IMR-90 (cell line): ENCODE measurements around the gene FAM217B. TPM values are rescaled to one million over a fixed set of nuclear protein-coding genes. Genes with fewer than 3 reads are reported as not detected.

Experiments
- ATAC-seq: fragments of 200-7000 bp; cut with Tn5 transposase; 2 replicates; pipeline ENCODE4 v1.9.1; 2020; ENCODE audit warnings: low read depth, mild to moderate bottlenecking, moderate library complexity
- BruUV-seq: library from RNA; stranded (reverse); fragments of 400-500 nt; replicated peaks from 2 replicates; lab custom pipeline; 2021; lab: Mats Ljungman, UMichigan
- CTCF ChIA-PET: fragments of 300-600 bp; formaldehyde crosslinking; extraction: SDS; loops from one replicate; lab custom pipeline; 2021; ENCODE audit warnings: antibody characterized with exemption; lab: Yijun Ruan, JAX
- POLR2A ChIA-PET: fragments of 300-600 bp; sonication (Branson Sonifier 250); formaldehyde crosslinking; loops from one replicate; lab custom pipeline; 2022; ENCODE audit warnings: antibody characterized with exemption; ENCODE audit not compliant: unreplicated experiment; lab: Charles Lee
- DNase-seq: peaks from one replicate; pipeline ENCODE4 v3.0.0; 2013
- H2AFZ ChIP-seq: replicated peaks from 2 replicates; pipeline ENCODE3; 2013; ENCODE audit warnings: low read length, mild to moderate bottlenecking; ENCODE audit not compliant: poor library complexity
- H2AK5ac ChIP-seq: 2 replicates; pipeline ENCODE4 v1.6.1; 2013; ENCODE audit warnings: low read depth, low read length, inconsistent platforms
- H2AK9ac ChIP-seq: replicated peaks from 2 replicates; pipeline ENCODE3; 2013; ENCODE audit warnings: mild to moderate bottlenecking, low read depth, low read length, moderate library complexity; ENCODE audit not compliant: poor library complexity
- H2BK120ac ChIP-seq: 2 replicates; pipeline ENCODE4 v1.6.1; 2013; ENCODE audit warnings: low read depth, low read length, inconsistent platforms
- H2BK15ac ChIP-seq: 3 replicates; pipeline ENCODE4 v1.6.1; 2013; ENCODE audit warnings: low read depth, low read length, inconsistent platforms
- H2BK20ac ChIP-seq: 2 replicates; pipeline ENCODE4 v1.6.1; 2013; ENCODE audit warnings: low read depth, mild to moderate bottlenecking, inconsistent platforms, low read length, moderate library complexity
- H2BK5ac ChIP-seq: 2 replicates; pipeline ENCODE4 v1.6.1; 2013; ENCODE audit warnings: mild to moderate bottlenecking, low read depth, low read length, inconsistent platforms; ENCODE audit not compliant: poor library complexity, severe bottlenecking
- H3K14ac ChIP-seq: replicated peaks from 2 replicates; pipeline ENCODE4 v1.6.1; 2013; ENCODE audit warnings: low read depth, low read length, inconsistent platforms
- H3K18ac ChIP-seq: 2 replicates; pipeline ENCODE4 v1.6.1; 2013; ENCODE audit warnings: low read depth, low read length, control low read depth
- H3K23ac ChIP-seq: 2 replicates; pipeline ENCODE4 v1.6.1; 2013; ENCODE audit warnings: low read depth, low read length, inconsistent platforms
- H3K27ac ChIP-seq: 2 replicates; pipeline ENCODE4 v1.5.1; 2013; ENCODE audit warnings: mild to moderate bottlenecking, control low read depth, low read length; ENCODE audit not compliant: insufficient read depth
- H3K27me3 ChIP-seq: 2 replicates; pipeline ENCODE4 v1.6.1; 2013; ENCODE audit warnings: low read length; ENCODE audit not compliant: control insufficient read depth, insufficient read depth
- H3K36me3 ChIP-seq: 2 replicates; pipeline ENCODE4 v1.6.1; 2013; ENCODE audit warnings: low read length, mixed read lengths; ENCODE audit not compliant: control insufficient read depth, insufficient read depth
- H3K4ac ChIP-seq: 2 replicates; pipeline ENCODE4 v1.6.1; 2013; ENCODE audit warnings: low read depth, low read length, inconsistent platforms
- H3K4me1 ChIP-seq: 2 replicates; pipeline ENCODE4 v1.6.1; 2013; ENCODE audit warnings: low read length, mixed read lengths; ENCODE audit not compliant: control insufficient read depth, insufficient read depth
- H3K4me2 ChIP-seq: 2 replicates; pipeline ENCODE4 v1.6.1; 2013; ENCODE audit warnings: low read depth, mild to moderate bottlenecking, control low read depth, low read length, moderate library complexity
- H3K4me3 ChIP-seq: 2 replicates; pipeline ENCODE4 v1.5.1; 2013; ENCODE audit warnings: low read depth, mild to moderate bottlenecking, control low read depth, low read length, moderate library complexity; ENCODE audit not compliant: insufficient read depth
- H3K56ac ChIP-seq: 2 replicates; pipeline ENCODE4 v1.6.1; 2013; ENCODE audit warnings: low read length, inconsistent platforms; ENCODE audit not compliant: insufficient read depth; ENCODE audit errors: extremely low read depth
- H3K79me1 ChIP-seq, 2 experiments: 2 replicates each; pipeline ENCODE4 v1.6.1; 2013; ENCODE audit warnings: low read length in 2 of 2, inconsistent platforms in 1 of 2, low read depth in 1 of 2
- H3K9ac ChIP-seq: 2 replicates; pipeline ENCODE4 v1.6.1; 2013; ENCODE audit warnings: low read depth, low read length, control low read depth
- H3K9me1 ChIP-seq: 2 replicates; pipeline ENCODE4 v1.6.1; 2013; ENCODE audit warnings: low read length, inconsistent platforms; ENCODE audit not compliant: insufficient read depth
- H3K9me3 ChIP-seq: 2 replicates; pipeline ENCODE4 v1.6.1; 2013; ENCODE audit warnings: low read length; ENCODE audit not compliant: control insufficient read depth, insufficient read depth
- H4K20me1 ChIP-seq: 2 replicates; pipeline ENCODE4 v1.6.1; 2013; ENCODE audit warnings: low read length, inconsistent platforms; ENCODE audit not compliant: insufficient read depth
- H4K5ac ChIP-seq: 2 replicates; pipeline ENCODE4 v1.6.1; 2013; ENCODE audit warnings: mild to moderate bottlenecking, low read depth, low read length, control low read depth
- H4K8ac ChIP-seq, 2 experiments: 2 replicates each; pipeline ENCODE4 v1.6.1; 2013; ENCODE audit warnings: low read depth in 2 of 2, low read length in 2 of 2, control low read depth in 1 of 2, inconsistent platforms in 1 of 2
- H4K91ac ChIP-seq: 2 replicates; pipeline ENCODE4 v1.6.1; 2013; ENCODE audit warnings: low read depth, low read length, inconsistent platforms; ENCODE audit not compliant: insufficient read depth
- BHLHE40 ChIP-seq: fragments of 150-350 bp; IDR thresholded peaks from 2 replicates; pipeline ENCODE4 v1.6.1; 2016; ENCODE audit warnings: mild to moderate bottlenecking, low read depth, low read length
- CEBPB ChIP-seq: IDR thresholded peaks from 2 replicates; pipeline ENCODE4 v1.6.1; 2012; ENCODE audit warnings: low read depth, low read length, improper control_type of control experiment
- CHD1 ChIP-seq: IDR thresholded peaks from 2 replicates; pipeline ENCODE4 v1.6.1; 2012; ENCODE audit warnings: low read depth, low read length, improper control_type of control experiment
- CTCF ChIP-seq: conservative IDR thresholded peaks from 2 replicates; pipeline ENCODE4 v1.5.1; 2012; ENCODE audit warnings: mild to moderate bottlenecking, low read depth, low read length, improper control_type of control experiment
- ELK1 ChIP-seq: fragments of 150-350 bp; IDR thresholded peaks from 2 replicates; pipeline ENCODE4 v1.6.1; 2016; ENCODE audit warnings: low read depth, mild to moderate bottlenecking, low read length, moderate library complexity, borderline replicate concordance
- FOS ChIP-seq: fragments of 150-350 bp; IDR thresholded peaks from 2 replicates; pipeline ENCODE4 v1.6.1; 2016; ENCODE audit warnings: low read depth, low read length
- MAFK ChIP-seq: IDR thresholded peaks from 2 replicates; pipeline ENCODE4 v1.6.1; 2012; ENCODE audit warnings: low read depth, low read length, improper control_type of control experiment
- MAZ ChIP-seq: IDR thresholded peaks from 2 replicates; pipeline ENCODE4 v1.6.1; 2012; ENCODE audit warnings: low read depth, mild to moderate bottlenecking, low read length, improper control_type of control experiment, moderate library complexity, borderline replicate concordance
- MXI1 ChIP-seq: IDR thresholded peaks from 2 replicates; pipeline ENCODE4 v1.6.1; 2012; ENCODE audit warnings: low read depth, mild to moderate bottlenecking, low read length, moderate library complexity, borderline replicate concordance
- NFE2L2 ChIP-seq: fragments of 150-350 bp; IDR thresholded peaks from 2 replicates; pipeline ENCODE4 v1.6.1; 2016; ENCODE audit warnings: low read depth, mild to moderate bottlenecking, low read length
- POLR2A ChIP-seq: IDR thresholded peaks from 2 replicates; pipeline ENCODE4 v1.6.1; 2012; ENCODE audit warnings: mild to moderate bottlenecking, low read depth, low read length
- RAD21 ChIP-seq: IDR thresholded peaks from 2 replicates; pipeline ENCODE4 v1.6.1; 2012; ENCODE audit warnings: low read length, improper control_type of control experiment
- RCOR1 ChIP-seq: IDR thresholded peaks from 2 replicates; pipeline ENCODE4 v1.6.1; 2012; ENCODE audit warnings: mild to moderate bottlenecking, low read length, improper control_type of control experiment; ENCODE audit not compliant: insufficient replicate concordance
- RFX5 ChIP-seq: IDR thresholded peaks from 2 replicates; pipeline ENCODE4 v1.8.0; 2012; ENCODE audit warnings: low read depth, mild to moderate bottlenecking, low read length, moderate library complexity
- SMC3 ChIP-seq: fragments of 150-350 bp; IDR thresholded peaks from 2 replicates; pipeline ENCODE4 v1.6.1; 2016; ENCODE audit warnings: low read depth, mild to moderate bottlenecking, antibody characterized with exemption, low read length, moderate library complexity
- USF2 ChIP-seq: fragments of 150-350 bp; IDR thresholded peaks from 2 replicates; pipeline ENCODE4 v1.6.1; 2017; ENCODE audit warnings: mild to moderate bottlenecking, antibody characterized with exemption, low read length, low read depth
- WGBS, 2 experiments: methylation state at CpG; one replicate each; pipeline versions ENCODE4 v1.1.5 to v1.1.7; 2013; ENCODE audit warnings: missing lambda C conversion rate in 2 of 2; ENCODE audit not compliant: insufficient read length in 1 of 2; ENCODE audit errors: extremely low coverage in 2 of 2; 5-methylcytosine and 5-hydroxymethylcytosine counted together
- dilution Hi-C: fragments of 300-500 bp; cut with HindIII; formaldehyde crosslinking; loops from one replicate; pipeline ENCODE4 v1.14.3; 2018; ENCODE audit warnings: low sequenced_read_pairs; ENCODE audit not compliant: unreplicated experiment
- in situ Hi-C: fragments of 300-500 bp; cut with MboI; formaldehyde crosslinking; loops from 3 replicates; pipeline ENCODE4 v1.14.3; 2019; ENCODE audit warnings: low sequenced_read_pairs, inconsistent platforms, mixed read lengths
- intact Hi-C: fragments of 100-400 bp; cut with micrococcal nuclease; formaldehyde crosslinking; loops from 2 replicates; pipeline ENCODE4 v1.10.0; 2022
- polyA plus RNA-seq, 3 experiments: library from polyadenylated mRNA; depleted of rRNA; stranded (reverse); fragments of >200 nt; gene quantifications; 2 replicates each; pipeline ENCODE4 v1.2.3, GENCODE V29; 2012; ENCODE audit warnings: low replicate concordance in 1 of 3
- total RNA-seq: library from RNA; depleted of rRNA; stranded (reverse); fragments of >200 nt; gene quantifications from 2 replicates; pipeline ENCODE4 v1.2.3, GENCODE V29; 2012

The FAM217B gene
- total and polyA plus RNA-seq, 2 of the 4 experiments (the other 2 are of a cell fraction): 3.0 to 3.9 TPM

GRCh38 chr20:59971428-59971827 lies 31.2 kb downstream of the FAM217B start:
- Histone ChIP-seq H2BK15ac (no peak overlapping the region), H2AK9ac (no peak overlapping the region), H3K23ac (no peak overlapping the region), H3K79me1 (no peaks in the 10 kb centered on the region), H4K20me1 (no peaks in the 10 kb centered on the region), H2BK5ac (no peak overlapping the region), H2AK5ac (no peak overlapping the region), H3K9me1 (no peaks in the 10 kb centered on the region), H3K18ac (no peak overlapping the region), H3K27me3 (no peaks in the 10 kb centered on the region; the same call in 1 of the 2 replicates), H4K91ac (no peak overlapping the region), H3K36me3 (no peaks in the 10 kb centered on the region), H3K27ac (no peak overlapping the region), H2BK120ac (no peak overlapping the region), H3K4me3 (no peak overlapping the region), H3K4me2 (no peak overlapping the region), H3K9me3 (no peaks in the 10 kb centered on the region), H3K4ac (no peak overlapping the region), H3K56ac (no peak overlapping the region), H3K4me1 (no peaks in the 10 kb centered on the region), H2BK20ac (no peak overlapping the region), H2AFZ (no peak overlapping the region), H3K14ac (no peak overlapping the region), H3K9ac (no peak overlapping the region), H4K5ac (no peak overlapping the region), H4K8ac (no peak overlapping the region)
- POLR2A ChIA-PET: no interaction called here
- BruUV-seq: no TSS peak
- no peak for DNase-seq
- dilution Hi-C loops (no loop called here), intact Hi-C loops (no loop called here), in situ Hi-C loops (no loop called here)
- ATAC-seq: no peak
- no CpG with 5 or more reads among the region's 1 CpG for WGBS, 2 experiments
- TF ChIP-seq CEBPB (no peak), ELK1 (no peak), RFX5 (no peak), RAD21 (no peak), POLR2A (no peak), MAFK (no peak), BHLHE40 (no peak), CHD1 (no peak), MXI1 (no peak), SMC3 (no peak), NFE2L2 (no peak), RCOR1 (no peak), CTCF (no peak), MAZ (no peak), FOS (no peak), USF2 (no peak)
- CTCF ChIA-PET: no interaction called here
